Measurements from ENCODE around the gene DAZ2.
"Not testable (repeated sequence)": the region's sequence is repeated elsewhere in the genome, so short reads cannot be mapped to it uniquely, and the experiment has no call there.

DAZ2 gene, protein sequence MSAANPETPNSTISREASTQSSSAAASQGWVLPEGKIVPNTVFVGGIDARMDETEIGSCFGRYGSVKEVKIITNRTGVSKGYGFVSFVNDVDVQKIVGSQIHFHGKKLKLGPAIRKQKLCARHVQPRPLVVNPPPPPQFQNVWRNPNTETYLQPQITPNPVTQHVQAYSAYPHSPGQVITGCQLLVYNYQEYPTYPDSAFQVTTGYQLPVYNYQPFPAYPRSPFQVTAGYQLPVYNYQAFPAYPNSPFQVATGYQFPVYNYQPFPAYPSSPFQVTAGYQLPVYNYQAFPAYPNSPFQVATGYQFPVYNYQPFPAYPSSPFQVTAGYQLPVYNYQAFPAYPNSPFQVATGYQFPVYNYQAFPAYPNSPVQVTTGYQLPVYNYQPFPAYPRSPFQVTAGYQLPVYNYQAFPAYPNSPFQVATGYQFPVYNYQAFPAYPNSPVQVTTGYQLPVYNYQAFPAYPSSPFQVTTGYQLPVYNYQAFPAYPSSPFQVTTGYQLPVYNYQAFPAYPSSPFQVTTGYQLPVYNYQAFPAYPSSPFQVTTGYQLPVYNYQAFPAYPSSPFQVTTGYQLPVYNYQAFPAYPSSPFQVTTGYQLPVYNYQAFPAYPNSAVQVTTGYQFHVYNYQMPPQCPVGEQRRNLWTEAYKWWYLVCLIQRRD

DNA sequence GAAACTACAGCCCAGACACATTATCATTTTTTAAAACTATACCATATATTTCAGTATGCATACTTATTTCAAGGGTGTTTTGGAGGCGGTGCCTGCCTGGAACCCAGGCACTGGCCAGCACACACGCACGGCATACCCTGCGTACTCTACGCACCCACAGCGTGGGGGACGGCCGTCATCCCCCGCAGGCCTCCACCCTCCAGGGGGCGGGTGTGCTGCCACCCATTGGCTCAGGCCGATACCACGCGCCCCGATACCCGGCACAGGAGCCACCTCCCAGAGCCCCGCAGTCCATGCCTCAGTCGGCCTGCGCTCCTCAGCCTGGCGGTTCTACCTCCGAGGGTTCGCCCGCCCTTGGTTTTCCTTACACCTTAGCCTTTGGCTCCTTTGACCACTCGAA, at the start of gene DAZ2:
Gene DAZ2, plus strand, starts transcription at position 301 of the 400 bp plus-strand sequence. CDS start 208 bp downstream, outside the sequence.
- DNase-seq, result not testable (repeated sequence)

GRCh38 chrY:23198908-23199307, 20.4 kb upstream of the DAZ2 start, which contains the start of gene DAZ1:
TSS of gene DAZ1 (minus strand) at chrY:23199008. CDS start at chrY:23198800, 208 bp downstream.
- DNase-seq, result not testable (repeated sequence)

- DNase-seq, result not testable (repeated sequence)
Observed at GRCh38 chrY:23207455-23207854, 11.9 kb upstream of the DAZ2 start.

GRCh38 chrY:23209802-23210495, 9.4 kb upstream of the DAZ2 start:
- not testable (repeated sequence) for DNase-seq

- DNase-seq, result not testable (repeated sequence)
Observed at GRCh38 chrY:23210681-23211080, 8.7 kb upstream of the DAZ2 start.

All from eye (tissue), 1 donor.